Caco-2 (cell line): ENCODE data around the gene ZNF398. TPM values are rescaled to one million over a fixed set of nuclear protein-coding genes. Genes with fewer than 3 reads are reported as not detected.

Experiments
- BruUV-seq: library from RNA; stranded (reverse); fragments of 400-500 nt; replicated peaks from 2 replicates; lab custom pipeline; 2021; lab: Mats Ljungman, UMichigan
- CTCF ChIA-PET: fragments of 300-600 bp; sonication (Branson Sonifier 250); formaldehyde crosslinking; loops from one replicate; lab custom pipeline; 2022; ENCODE audit warnings: antibody characterized with exemption; lab: Charles Lee
- POLR2A ChIA-PET: fragments of 300-600 bp; sonication (Branson Sonifier 250); formaldehyde crosslinking; loops from one replicate; lab custom pipeline; 2022; ENCODE audit warnings: antibody characterized with exemption; lab: Charles Lee
- DNase-seq, 2 experiments: peaks; one replicate each; pipeline versions ENCODE4 v3.0.0 to v3.0.0-alpha.2; 2020 to 2022
- H3K27me3 ChIP-seq: replicated peaks from 2 replicates; pipeline ENCODE4 v1.6.0; 2011; ENCODE audit warnings: low read length; ENCODE audit not compliant: control insufficient read depth, insufficient read depth
- H3K36me3 ChIP-seq: 2 replicates; pipeline ENCODE4 v1.5.1; 2011; ENCODE audit warnings: low read length; ENCODE audit not compliant: control insufficient read depth, insufficient read depth
- H3K4me1 ChIP-seq: fragments of 250-450 bp; sonication (Bioruptor Pico); 2 replicates; pipeline ENCODE4 v1.5.1; 2020; ENCODE audit warnings: mild to moderate bottlenecking
- H3K4me3 ChIP-seq: 2 replicates; pipeline ENCODE4 v1.5.1; 2011; ENCODE audit warnings: low read depth, mild to moderate bottlenecking, control low read depth, low read length
- H3K9me3 ChIP-seq: fragments of 250-450 bp; sonication (Bioruptor Pico); 2 replicates; pipeline ENCODE4 v1.5.1; 2020; ENCODE audit warnings: mild to moderate bottlenecking, moderate library complexity
- H3K27ac Mint-ChIP-seq: one replicate; pipeline ENCODE4 v1.8.0; 2022; ENCODE audit warnings: mixed read lengths; ENCODE audit not compliant: unreplicated experiment
- H3K27me3 Mint-ChIP-seq: one replicate; pipeline ENCODE4 v1.8.0; 2022; ENCODE audit warnings: mixed read lengths; ENCODE audit not compliant: insufficient read depth, unreplicated experiment
- H3K36me3 Mint-ChIP-seq: one replicate; pipeline ENCODE4 v1.8.0; 2022; ENCODE audit warnings: mild to moderate bottlenecking, mixed read lengths; ENCODE audit not compliant: insufficient read depth, unreplicated experiment
- H3K4me1 Mint-ChIP-seq: one replicate; pipeline ENCODE4 v1.8.0; 2022; ENCODE audit warnings: low read depth, mixed read lengths; ENCODE audit not compliant: unreplicated experiment
- H3K4me3 Mint-ChIP-seq: one replicate; pipeline ENCODE4 v1.8.0; 2022; ENCODE audit warnings: mild to moderate bottlenecking, moderate library complexity, mixed read lengths; ENCODE audit not compliant: unreplicated experiment
- H3K9me3 Mint-ChIP-seq: one replicate; pipeline ENCODE4 v1.8.0; 2022; ENCODE audit warnings: mixed read lengths; ENCODE audit not compliant: unreplicated experiment
- intact Hi-C: fragments of 100-400 bp; cut with micrococcal nuclease; formaldehyde crosslinking; loops from one replicate; pipeline ENCODE4 v1.10.0; 2022; ENCODE audit not compliant: unreplicated experiment
- total RNA-seq: library from RNA; stranded (reverse); gene quantifications from 2 replicates; pipeline ENCODE4 v1.2.3, GENCODE V29; 2022
- TF ChIP-seq, protein P1 (sequence below), 2 experiments: fragments of 200-600 bp in 1 of 2; IDR thresholded peaks; 1 replicate in 1 of 2; 2 replicates in 1 of 2; pipeline versions ENCODE4 v1.5.1 to v1.8.0; 2011 to 2022; ENCODE audit warnings: antibody characterized with exemption in 1 of 2, control low read depth in 1 of 2, inconsistent platforms in 1 of 2, low read depth in 1 of 2, low read length in 1 of 2, mild to moderate bottlenecking in 1 of 2, moderate library complexity in 1 of 2; ENCODE audit not compliant: insufficient read depth in 1 of 2, severe bottlenecking in 1 of 2, unreplicated experiment in 1 of 2

Gene ZNF398
- total RNA-seq, 1 experiment from 2014 or later: 13.4 TPM

GRCh38 chr7:149232362-149232761 lies 85.1 kb downstream of the ZNF398 start:
- no peaks in the 10 kb centered on the region for H3K4me1 Mint-ChIP-seq
- no peaks in the 10 kb centered on the region for H3K4me1 ChIP-seq
- H3K4me3 Mint-ChIP-seq: no peak overlapping the region
- intact Hi-C loops: no loop called here
- H3K36me3 ChIP-seq: no peaks in the 10 kb centered on the region
- DNase-seq: no peak
- no peaks in the 10 kb centered on the region for H3K9me3 ChIP-seq
- POLR2A ChIA-PET: interaction anchor here (0.7 kb wide), 1 partner anchor 27 kb away, joined by 5 read pairs; no protein-coding TSS in a partner anchor
- CTCF ChIA-PET: interaction anchor here (0.7 to 1.2 kb wide), 3 partner anchors 85 to 248 kb away, joined by 3 to 4 read pairs (median 3); partner anchors contain the start of gene ZNF398
- peaks cover 25% of the 10 kb centered on the region for H3K36me3 Mint-ChIP-seq
- peak overlapping the region; percentile 15 for H3K27ac Mint-ChIP-seq
- no peaks in the 10 kb centered on the region for H3K9me3 Mint-ChIP-seq
- no TSS peak for BruUV-seq
- TF ChIP-seq, protein P1, sequence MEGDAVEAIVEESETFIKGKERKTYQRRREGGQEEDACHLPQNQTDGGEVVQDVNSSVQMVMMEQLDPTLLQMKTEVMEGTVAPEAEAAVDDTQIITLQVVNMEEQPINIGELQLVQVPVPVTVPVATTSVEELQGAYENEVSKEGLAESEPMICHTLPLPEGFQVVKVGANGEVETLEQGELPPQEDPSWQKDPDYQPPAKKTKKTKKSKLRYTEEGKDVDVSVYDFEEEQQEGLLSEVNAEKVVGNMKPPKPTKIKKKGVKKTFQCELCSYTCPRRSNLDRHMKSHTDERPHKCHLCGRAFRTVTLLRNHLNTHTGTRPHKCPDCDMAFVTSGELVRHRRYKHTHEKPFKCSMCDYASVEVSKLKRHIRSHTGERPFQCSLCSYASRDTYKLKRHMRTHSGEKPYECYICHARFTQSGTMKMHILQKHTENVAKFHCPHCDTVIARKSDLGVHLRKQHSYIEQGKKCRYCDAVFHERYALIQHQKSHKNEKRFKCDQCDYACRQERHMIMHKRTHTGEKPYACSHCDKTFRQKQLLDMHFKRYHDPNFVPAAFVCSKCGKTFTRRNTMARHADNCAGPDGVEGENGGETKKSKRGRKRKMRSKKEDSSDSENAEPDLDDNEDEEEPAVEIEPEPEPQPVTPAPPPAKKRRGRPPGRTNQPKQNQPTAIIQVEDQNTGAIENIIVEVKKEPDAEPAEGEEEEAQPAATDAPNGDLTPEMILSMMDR (IDR thresholded peaks at IDR 0.05; ENCODE audit: insufficient read depth in 1 of 2, low read depth in 1 of 2, low read length in 1 of 2, severe bottlenecking in 1 of 2, unreplicated experiment in 1 of 2): no peak
- H3K4me3 ChIP-seq: no peak overlapping the region
- no peaks in the 10 kb centered on the region for H3K27me3 ChIP-seq
- H3K27me3 Mint-ChIP-seq: no peaks in the 10 kb centered on the region

Other genes with a start within 250 kb of the ZNF398 start
- 192 and 197 TPM in 2 replicates for gene PDIA4, start 118.9 kb upstream of the ZNF398 start, total RNA-seq
- 9.4 and 9.5 TPM in 2 replicates for gene ZNF786, start 56.7 kb upstream of the ZNF398 start, total RNA-seq
- gene ZNF425, start 21.1 kb upstream of the ZNF398 start, total RNA-seq: 2.6 and 4.0 TPM in 2 replicates
- gene ZNF282, start 48.1 kb downstream of the ZNF398 start, total RNA-seq: 35.7 and 44.0 TPM in 2 replicates
- gene ZNF212, start 92.2 kb downstream of the ZNF398 start, total RNA-seq: 15.9 and 18.6 TPM in 2 replicates
- 26.1 and 27.3 TPM in 2 replicates for gene ZNF783, start 114.7 kb downstream of the ZNF398 start, total RNA-seq